Neutrophil (primary cell): ENCODE data around the gene GJC2.

ENCODE experiments used
- H3K27ac ChIP-seq: fragments of 200-600 bp; sonication (generic); 2 replicates; pipeline ENCODE4 v1.5.1; 2016; ENCODE audit warnings: mild to moderate bottlenecking, moderate library complexity
- H3K27me3 ChIP-seq: fragments of 200-600 bp; sonication (generic); 2 replicates; pipeline ENCODE4 v1.6.0; 2016; ENCODE audit warnings: mild to moderate bottlenecking
- H3K36me3 ChIP-seq: fragments of 200-600 bp; sonication (generic); 2 replicates; pipeline ENCODE4 v1.5.1; 2017
- H3K4me1 ChIP-seq, 2 experiments: fragments of 200-600 bp in 1 of 2; sonication (generic) in 1 of 2; 1 replicate in 1 of 2; 2 replicates in 1 of 2; pipeline versions ENCODE4 v1.5.1 to v1.6.1; 2013 to 2016; ENCODE audit warnings: low read depth in 1 of 2, low read length in 1 of 2, mild to moderate bottlenecking in 1 of 2, moderate library complexity in 1 of 2; ENCODE audit not compliant: control insufficient read depth in 1 of 2, insufficient read depth in 1 of 2
- H3K4me3 ChIP-seq, 2 experiments: fragments of 200-600 bp in 1 of 2; sonication (generic) in 1 of 2; 1 replicate in 1 of 2; 2 replicates in 1 of 2; pipeline ENCODE4 v1.5.1; 2013 to 2016; ENCODE audit warnings: low read depth in 1 of 2, low read length in 1 of 2, mild to moderate bottlenecking in 1 of 2, moderate library complexity in 1 of 2
- H3K9me3 ChIP-seq: fragments of 200-600 bp; sonication (generic); 2 replicates; pipeline ENCODE4 v1.5.1; 2016
- CTCF ChIP-seq: fragments of 200-600 bp; sonication (generic); IDR thresholded peaks from 2 replicates; pipeline ENCODE4 v1.5.1; 2016; ENCODE audit warnings: antibody characterized with exemption

Gene GJC2

GRCh38 chr1:228207381-228207810, 57.7 kb downstream of the GJC2 start:
- no peak overlapping the region for H3K27ac ChIP-seq
- H3K4me1 ChIP-seq: no peaks in the 10 kb centered on the region
- peaks cover 39% of the 10 kb centered on the region for H3K27me3 ChIP-seq
- no peaks in the 10 kb centered on the region for H3K9me3 ChIP-seq
- no peak overlapping the region for H3K4me3 ChIP-seq
- no peaks in the 10 kb centered on the region for H3K36me3 ChIP-seq
- no peak for TF ChIP-seq CTCF

- TF ChIP-seq CTCF: no peak
Observed at GRCh38 chr1:228207851-228208821, 58.4 kb downstream of the GJC2 start, which contains the start of gene OBSCN. TSS of gene OBSCN (plus strand) at chr1:228208044. CDS start at chr1:228211784, 3,740 bp downstream.

GRCh38 chr1:228208831-228209551, 59.3 kb downstream of the GJC2 start:
- H3K27me3 ChIP-seq: peaks cover 55% of the 10 kb centered on the region
- no peaks in the 10 kb centered on the region for H3K9me3 ChIP-seq
- peaks cover 0 to 13% of the 10 kb centered on the region in 2 experiments for H3K4me1 ChIP-seq
- no peak for TF ChIP-seq CTCF
- no peaks in the 10 kb centered on the region for H3K36me3 ChIP-seq
- H3K27ac ChIP-seq: no peak overlapping the region
- no peak overlapping the region for H3K4me3 ChIP-seq

More at GRCh38 chr1:228207851-228208821, 58.4 kb downstream of the GJC2 start, which contains the start of gene OBSCN:
- Histone ChIP-seq H3K27me3 (peaks cover 46% of the 10 kb centered on the region), H3K27ac (no peak within 1 kb of the TSS), H3K9me3 (no peaks in the 10 kb centered on the region), H3K4me3 (no peak within 1 kb of the TSS), H3K36me3 (no peaks in the 10 kb centered on the region), H3K4me1 (peaks cover 0 to 6% of the 10 kb centered on the region in 2 experiments)
